CD4-positive, alpha-beta T cell treated with Interleukin-12 subunit alpha and Interleukin-12 subunit beta, for 1 hour (primary cell): ENCODE results near the gene KCNK5.

Experiments used
- DNase-seq: peaks from one replicate; pipeline ENCODE4 v3.0.0-alpha.2; 2020

The KCNK5 gene

DNA sequence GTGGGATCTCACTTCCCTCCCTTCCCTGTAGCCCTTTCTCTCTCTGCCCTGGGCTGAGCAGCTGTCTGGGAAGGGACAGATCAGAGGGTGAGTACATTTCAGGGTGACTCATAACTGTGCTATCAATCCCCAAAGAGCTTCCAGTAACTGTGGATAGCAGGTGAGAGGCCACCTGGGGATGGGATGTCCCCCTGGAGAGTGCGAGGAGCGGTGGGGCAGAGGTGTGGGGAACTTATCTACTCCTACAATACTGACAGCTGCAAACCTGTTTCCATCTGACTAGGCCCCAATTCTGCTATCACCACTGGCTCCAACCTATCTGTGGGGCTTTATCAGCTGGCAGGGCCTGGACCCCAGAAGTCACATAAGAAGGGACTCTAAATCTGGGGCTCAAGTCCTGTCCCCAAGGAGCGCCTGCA, 32.6 kb downstream of the KCNK5 start:
- DNase-seq: no peak

DNA sequence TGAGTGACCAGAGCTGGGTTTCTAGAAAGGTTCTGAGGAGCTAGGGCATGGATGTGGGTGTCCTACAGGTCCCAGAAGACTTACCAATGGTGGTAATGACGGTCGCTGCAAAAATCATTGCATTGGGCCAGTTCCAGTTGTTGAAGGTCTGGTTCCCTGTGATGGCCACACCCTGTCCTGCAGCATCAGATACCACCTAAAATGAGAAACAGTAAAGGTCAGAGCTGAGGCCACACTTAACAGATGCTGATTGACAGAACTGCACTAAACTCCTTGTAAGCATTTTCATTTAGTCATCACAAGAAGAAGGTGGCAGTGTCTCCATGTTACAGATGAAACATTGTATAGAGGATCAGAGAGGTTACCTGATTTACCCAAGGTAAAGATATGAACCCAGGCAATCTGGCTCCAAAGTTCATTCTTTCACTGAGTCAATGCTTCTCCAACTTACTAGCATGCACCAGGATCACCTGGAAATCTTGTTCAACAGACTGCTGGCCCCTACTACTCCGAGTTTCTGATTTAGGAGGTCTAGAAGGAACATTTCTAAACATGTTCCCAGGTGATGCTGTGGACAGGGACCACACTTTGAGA, 33.4 kb downstream of the KCNK5 start:
- no peak for DNase-seq

DNA sequence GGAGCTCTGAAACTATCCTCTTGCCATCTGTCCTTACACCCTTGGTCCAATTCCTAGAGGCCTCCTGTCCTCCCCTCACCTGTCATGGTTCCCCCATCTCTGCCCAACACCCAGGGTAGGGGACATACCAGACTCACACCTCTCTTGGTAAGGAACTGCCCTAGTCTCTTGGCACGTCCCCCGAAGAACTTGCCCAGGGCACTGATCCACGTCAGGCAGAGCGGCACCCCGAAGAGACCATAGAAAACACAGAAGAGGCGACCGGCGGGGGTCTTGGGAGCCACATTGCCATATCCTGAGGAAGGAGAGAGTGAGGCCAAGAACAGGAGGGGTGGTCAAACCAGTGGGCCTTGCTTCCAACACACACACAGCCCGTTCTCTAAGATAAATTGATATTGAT, 34.8 kb downstream of the KCNK5 start:
- no peak for DNase-seq

- no peak for DNase-seq
These were observed 36.0 kb downstream of the KCNK5 start for GRCh38 chr6:39193201-39193791.

DNA sequence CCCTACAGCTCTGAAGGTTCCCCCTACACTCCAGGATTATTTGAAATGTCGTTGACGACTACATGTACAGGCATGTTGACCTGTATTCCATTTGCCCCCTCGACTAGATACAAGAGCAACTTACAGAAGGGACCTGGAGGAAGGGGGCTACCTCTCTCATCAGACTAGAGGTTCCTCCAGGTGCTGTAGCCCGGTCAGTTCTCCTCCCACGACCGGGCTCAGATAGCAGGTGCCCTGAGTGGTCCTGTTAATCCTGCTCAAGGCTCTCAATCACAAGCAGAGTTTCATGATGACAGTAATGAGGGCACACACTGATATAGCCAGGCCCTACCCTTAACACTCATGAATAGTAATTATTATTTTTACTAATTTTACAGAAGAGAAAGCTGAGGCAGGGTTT, 36.5 kb downstream of the KCNK5 start:
- DNase-seq: no peak

- DNase-seq: no peak
These were observed 37.9 kb downstream of the KCNK5 start for GRCh38 chr6:39191236-39191930.

- no peak for DNase-seq
These were observed 38.6 kb downstream of the KCNK5 start for GRCh38 chr6:39190545-39191235.

- DNase-seq: no peak
These were observed 39.2 kb downstream of the KCNK5 start for GRCh38 chr6:39189915-39190544.

DNA sequence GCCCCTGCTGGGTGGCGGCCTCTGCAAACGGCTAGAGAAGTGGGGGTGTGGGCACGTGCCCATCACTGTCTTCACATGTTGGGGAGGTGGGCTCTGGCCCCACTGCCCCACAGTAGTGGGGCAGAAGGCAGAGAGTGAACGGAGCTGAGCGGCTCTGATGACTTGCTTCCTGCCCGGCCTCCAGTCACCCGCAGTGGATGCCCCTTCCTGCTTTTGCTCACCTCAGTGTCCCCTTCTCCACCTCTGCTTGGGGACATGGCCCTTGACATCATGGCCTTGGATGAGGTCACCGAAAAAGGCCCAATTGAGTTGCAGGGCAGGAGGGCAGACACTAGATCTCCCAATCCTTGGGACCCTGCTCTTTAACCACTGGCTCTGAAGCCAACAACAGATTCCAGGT, 40.1 kb downstream of the KCNK5 start:
- no peak for DNase-seq

- DNase-seq: no peak
These were observed 40.7 kb downstream of the KCNK5 start for GRCh38 chr6:39188571-39188970.

GRCh38 chr6:39188098-39188450, 41.2 kb downstream of the KCNK5 start:
- no peak for DNase-seq

DNA sequence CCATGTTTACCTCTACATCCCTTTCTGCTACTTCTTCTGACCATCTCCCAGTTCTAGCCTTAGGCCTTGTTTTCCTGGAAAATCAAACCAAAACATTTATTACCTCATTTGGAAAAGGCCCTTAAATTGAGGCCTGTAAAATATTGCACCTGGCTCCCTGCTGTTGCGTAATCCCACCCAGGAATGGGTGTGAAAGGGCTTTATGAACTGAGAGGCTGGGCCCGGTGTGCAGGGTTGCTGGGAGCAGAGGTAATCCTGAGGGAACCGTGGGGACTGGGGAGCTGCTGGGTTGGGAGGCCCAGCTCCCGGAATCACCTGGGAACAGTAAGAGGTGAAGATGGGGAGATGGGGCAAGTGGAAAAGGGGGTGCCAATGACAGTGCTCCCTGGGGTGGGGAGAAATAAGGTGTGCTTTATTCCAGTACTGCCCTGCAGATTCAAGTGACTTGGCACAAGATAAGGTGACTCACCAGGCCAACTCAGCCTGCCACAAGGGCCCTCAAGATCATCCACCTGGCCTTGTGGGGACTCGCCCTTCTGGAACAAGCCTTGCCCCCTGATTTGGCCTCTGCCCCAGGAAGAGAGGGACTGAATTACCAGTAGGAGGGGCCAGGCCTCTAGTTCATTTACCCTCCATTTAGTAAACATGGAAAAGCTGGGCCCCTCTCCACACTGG, 44.2 kb downstream of the KCNK5 start:
- no peak for DNase-seq

DNA sequence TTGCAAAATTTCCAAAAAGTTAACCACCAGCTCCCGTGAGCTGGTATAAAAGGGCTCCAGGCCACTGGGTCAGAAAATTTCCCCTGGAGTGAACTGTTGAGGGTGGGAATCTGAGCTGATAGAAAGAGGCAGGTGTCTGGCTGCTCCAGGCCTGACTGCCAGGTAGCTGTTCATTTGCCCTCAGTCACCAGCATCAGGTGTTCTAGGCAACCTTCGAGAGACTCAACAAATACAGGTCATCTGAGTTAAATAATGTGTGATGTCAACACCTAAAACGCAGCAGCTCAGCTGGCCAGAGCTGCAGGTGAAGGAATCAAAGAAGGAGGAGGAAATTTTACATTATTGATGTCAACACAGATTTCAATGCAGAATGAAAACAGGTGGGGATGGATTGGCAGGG, 46.7 kb downstream of the KCNK5 start:
- DNase-seq: no peak

GRCh38 chr6:39181826-39182225, 47.4 kb downstream of the KCNK5 start:
- DNase-seq: no peak

GRCh38 chr6:39181333-39181732, 47.9 kb downstream of the KCNK5 start:
- no peak for DNase-seq

DNA sequence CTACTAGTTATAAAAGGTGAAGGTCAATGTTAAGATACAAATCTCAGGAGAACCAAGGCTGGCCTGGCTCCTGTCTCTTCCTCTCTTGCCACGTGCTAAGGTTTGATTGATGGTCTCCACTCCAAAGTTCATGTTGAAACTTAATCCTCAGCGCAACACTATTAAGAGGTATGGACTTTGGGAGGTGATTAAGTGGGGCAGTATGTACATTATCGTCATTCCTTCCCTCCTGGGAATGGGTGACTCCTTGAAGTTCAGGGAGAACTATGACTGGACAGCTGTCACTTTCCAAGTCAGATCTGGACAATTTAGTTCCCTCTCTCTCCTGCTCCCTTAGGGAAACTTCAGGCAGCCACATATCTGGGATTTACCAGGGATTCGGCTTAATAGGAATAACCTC, 50.5 kb downstream of the KCNK5 start:
- no peak for DNase-seq

DNA sequence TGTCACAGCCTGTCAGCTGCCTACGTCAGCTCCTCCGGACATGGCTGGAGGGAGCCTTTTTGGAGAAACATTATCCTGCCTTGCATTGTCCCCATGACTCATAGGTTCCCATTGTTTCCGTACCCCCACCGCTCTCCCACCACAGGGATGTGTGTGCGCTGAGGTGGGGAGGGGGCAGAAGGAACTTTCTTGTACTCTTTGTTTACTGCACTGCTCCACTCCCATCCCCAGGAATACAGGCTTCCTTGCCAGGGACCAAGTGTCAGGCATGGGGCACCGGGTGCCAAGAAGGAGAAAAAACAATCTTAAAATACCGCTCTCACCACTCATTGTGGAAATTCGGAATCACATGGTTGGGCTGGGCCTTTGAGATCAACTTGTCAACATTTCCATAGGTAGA, 51.0 kb downstream of the KCNK5 start:
- no peak for DNase-seq

- DNase-seq: no peak
These were observed 52.1 kb downstream of the KCNK5 start for GRCh38 chr6:39177130-39177529.

DNA sequence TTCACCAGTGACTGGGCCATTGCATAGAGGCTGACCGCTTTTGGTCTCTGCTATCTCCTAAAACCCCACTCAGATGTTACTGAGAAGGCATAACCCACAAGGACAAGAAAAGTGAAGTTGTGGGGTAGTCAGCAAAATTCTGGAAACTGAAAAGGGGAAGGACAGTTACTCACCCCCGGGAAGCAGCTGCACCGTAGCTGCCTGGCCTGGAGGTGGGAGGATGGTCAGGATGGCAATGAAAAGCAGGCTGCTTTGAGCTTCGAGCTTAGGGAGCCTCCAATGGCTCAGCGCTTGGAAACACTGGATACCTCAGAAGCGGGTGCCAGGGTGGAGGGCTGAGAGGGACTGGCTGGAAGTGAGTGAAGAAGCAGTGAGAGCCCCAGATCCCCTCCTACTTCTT, 56.0 kb downstream of the KCNK5 start:
- DNase-seq: no peak

DNA sequence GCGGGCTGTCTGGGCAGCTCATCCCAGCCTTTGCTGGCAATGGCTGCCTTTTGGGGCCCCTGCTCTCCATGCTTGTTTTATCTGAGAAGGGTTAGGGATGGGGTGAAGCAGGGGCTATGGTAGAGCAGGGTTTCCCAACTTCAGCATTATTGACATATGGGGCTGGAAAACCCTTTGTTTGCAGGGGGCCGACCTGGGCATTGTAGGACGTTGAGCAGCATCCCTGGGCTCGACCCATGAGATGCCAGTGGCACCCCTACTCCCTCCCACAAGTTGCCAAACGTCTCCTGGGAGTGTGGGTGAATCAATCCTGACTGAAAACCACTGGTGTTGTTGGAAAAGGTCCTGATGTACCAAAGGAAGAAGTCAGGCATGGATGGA, 56.9 kb downstream of the KCNK5 start:
- no peak for DNase-seq

- no peak for DNase-seq
These were observed 57.5 kb downstream of the KCNK5 start for GRCh38 chr6:39171489-39172376.

DNA sequence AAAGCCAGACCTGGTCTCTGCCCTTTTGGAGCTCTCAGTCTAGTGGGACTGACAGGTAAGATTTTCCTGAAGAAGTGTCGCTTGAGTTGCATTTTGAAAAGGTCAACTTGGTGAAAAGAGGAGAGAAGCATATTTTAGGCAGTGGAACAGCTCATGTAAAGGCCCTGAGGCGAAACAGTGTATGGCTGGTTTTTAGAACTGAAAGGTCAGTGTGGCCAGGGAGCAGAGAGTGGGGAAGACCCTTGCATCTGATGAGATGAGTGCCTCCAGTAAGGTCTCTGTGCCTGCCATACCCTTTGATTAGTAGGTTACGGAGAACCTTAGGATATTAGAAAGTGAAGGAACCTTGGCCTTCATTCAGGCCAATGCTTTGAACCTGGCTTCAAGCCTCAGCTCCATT, 58.4 kb downstream of the KCNK5 start:
- no peak for DNase-seq
